ENCODE results near the gene THEM5. TPM values are rescaled to one million over a fixed set of nuclear protein-coding genes. Genes with fewer than 3 reads are reported as not detected.
"Not testable (repeated sequence)": the region's sequence is repeated elsewhere in the genome, so short reads cannot be mapped to it uniquely, and the experiment has no call there.

THEM5 gene
- total RNA-seq, 1 experiment from 2014 or later = not detected

- DNase-seq = no peak
- H3K36me3 ChIP-seq = peaks cover 19% of the 10 kb centered on the region
- no peaks in the 10 kb centered on the region for H3K9me3 ChIP-seq
- H3K27me3 ChIP-seq = no peaks in the 10 kb centered on the region
- H3K4me3 ChIP-seq = no peak overlapping the region
These were observed 22.0 kb upstream of the THEM5 start for GRCh38 chr1:151875419-151876097.

GRCh38 chr1:151872776-151873175, 19.3 kb upstream of the THEM5 start:
- H3K27me3 ChIP-seq, H3K4me3 ChIP-seq, H3K9me3 ChIP-seq, DNase-seq: not testable (repeated sequence)
- peaks cover 15% of the 10 kb centered on the region for H3K36me3 ChIP-seq

- Histone ChIP-seq H3K4me3 (no peak overlapping the region), H3K36me3 (peaks cover 15% of the 10 kb centered on the region), H3K9me3 (no peaks in the 10 kb centered on the region), H3K27me3 (no peaks in the 10 kb centered on the region)
- no peak for DNase-seq
These were observed 17.9 kb upstream of the THEM5 start for GRCh38 chr1:151871284-151872030.

- Histone ChIP-seq H3K9me3 (no peaks in the 10 kb centered on the region), H3K36me3 (peaks cover 2% of the 10 kb centered on the region; the same call in 1 of the 2 replicates), H3K27me3 (no peaks in the 10 kb centered on the region), H3K4me3 (no peak overlapping the region)
- no peak for DNase-seq
These were observed 15.0 kb upstream of the THEM5 start for GRCh38 chr1:151868486-151868885.

- DNase-seq = peak; percentile 40
- Histone ChIP-seq H3K36me3 (no peaks in the 10 kb centered on the region), H3K4me3 (no peak overlapping the region), H3K27me3 (no peaks in the 10 kb centered on the region), H3K9me3 (no peaks in the 10 kb centered on the region)
These were observed 14.4 kb upstream of the THEM5 start for GRCh38 chr1:151867765-151868411.

- no peak for DNase-seq
These were observed 13.8 kb upstream of the THEM5 start for GRCh38 chr1:151867321-151867720.

GRCh38 chr1:151864411-151864810, 10.9 kb upstream of the THEM5 start:
- no peak overlapping the region for H3K4me3 ChIP-seq
- no peaks in the 10 kb centered on the region for H3K9me3 ChIP-seq
- DNase-seq = no peak
- no peaks in the 10 kb centered on the region for H3K27me3 ChIP-seq
- no peaks in the 10 kb centered on the region for H3K36me3 ChIP-seq

More at GRCh38 chr1:151867321-151867720, 13.8 kb upstream of the THEM5 start:
- H3K27me3 ChIP-seq = no peaks in the 10 kb centered on the region
- H3K36me3 ChIP-seq = no peaks in the 10 kb centered on the region
- no peaks in the 10 kb centered on the region for H3K9me3 ChIP-seq
- no peak overlapping the region for H3K4me3 ChIP-seq

- peak; percentile 16 for DNase-seq
- no peaks in the 10 kb centered on the region for H3K36me3 ChIP-seq
- H3K4me3 ChIP-seq = no peak overlapping the region
- no peaks in the 10 kb centered on the region for H3K9me3 ChIP-seq
- no peaks in the 10 kb centered on the region for H3K27me3 ChIP-seq
These were observed 9.1 kb upstream of the THEM5 start for GRCh38 chr1:151862604-151863003.

- Histone ChIP-seq H3K9me3 (no peaks in the 10 kb centered on the region), H3K4me3 (no peak overlapping the region), H3K27me3 (no peaks in the 10 kb centered on the region), H3K36me3 (no peaks in the 10 kb centered on the region)
- no peak for DNase-seq
These were observed 7.1 kb upstream of the THEM5 start for GRCh38 chr1:151860504-151861187.

- Histone ChIP-seq H3K27me3 (no peaks in the 10 kb centered on the region), H3K36me3 (no peaks in the 10 kb centered on the region), H3K4me3 (no peak overlapping the region), H3K9me3 (no peaks in the 10 kb centered on the region)
- DNase-seq = no peak
These were observed 6.4 kb upstream of the THEM5 start for GRCh38 chr1:151859891-151860293.

- H3K36me3 ChIP-seq = no peaks in the 10 kb centered on the region
- H3K4me3 ChIP-seq = no peak overlapping the region
- DNase-seq = no peak
- H3K9me3 ChIP-seq = no peaks in the 10 kb centered on the region
- H3K27me3 ChIP-seq = no peaks in the 10 kb centered on the region
These were observed 5.6 kb upstream of the THEM5 start for GRCh38 chr1:151858886-151859665.

- peak; percentile 62 for DNase-seq
- no peaks in the 10 kb centered on the region for H3K36me3 ChIP-seq
- no peak overlapping the region for H3K4me3 ChIP-seq
- H3K27me3 ChIP-seq = no peaks in the 10 kb centered on the region
- no peaks in the 10 kb centered on the region for H3K9me3 ChIP-seq
These were observed 4.7 kb upstream of the THEM5 start for GRCh38 chr1:151858030-151858746.

- H3K27me3 ChIP-seq = no peaks in the 10 kb centered on the region
- no peaks in the 10 kb centered on the region for H3K9me3 ChIP-seq
- H3K4me3 ChIP-seq = no peak overlapping the region
- no peaks in the 10 kb centered on the region for H3K36me3 ChIP-seq
- no peak for DNase-seq
These were observed 2.4 kb upstream of the THEM5 start for GRCh38 chr1:151855933-151856332.

GRCh38 chr1:151855516-151855915, 2.0 kb upstream of the THEM5 start:
- peak; percentile 81 for DNase-seq
- not testable (repeated sequence) for H3K4me3 ChIP-seq, H3K27me3 ChIP-seq, H3K9me3 ChIP-seq, H3K36me3 ChIP-seq

- DNase-seq = peak; percentile 23
- Histone ChIP-seq H3K9me3 (no peaks in the 10 kb centered on the region), H3K36me3 (no peaks in the 10 kb centered on the region), H3K27me3 (no peaks in the 10 kb centered on the region), H3K4me3 (no peak overlapping the region)
These were observed 1.1 kb upstream of the THEM5 start for GRCh38 chr1:151854658-151855057.

GRCh38 chr1:151852733-151853132, 779 bp downstream of the THEM5 start:
- Histone ChIP-seq H3K27me3 (no peaks in the 10 kb centered on the region), H3K9me3 (no peaks in the 10 kb centered on the region), H3K4me3 (no peak overlapping the region), H3K36me3 (no peaks in the 10 kb centered on the region)
- DNase-seq = no peak

Data from MG63 (cell line).